Stimulated activated CD4-positive, alpha-beta T cell treated with anti-CD3 and anti-CD28 coated beads, Interleukin-12 subunit alpha, Interleukin-12 subunit beta, amount 100 ng/mL, for 48 hours (primary cell): ENCODE results near the gene NFATC4.
"Not testable (repeated sequence)": the region's sequence is repeated elsewhere in the genome, so short reads cannot be mapped to it uniquely, and the experiment has no call there.

Source experiments
- DNase-seq, 3 donors: peaks; one replicate each; pipeline ENCODE4 v3.0.0-alpha.2; 2020; ENCODE audit warnings: low read depth in 2 of 3, low spot score in 1 of 3

Gene NFATC4

DNA sequence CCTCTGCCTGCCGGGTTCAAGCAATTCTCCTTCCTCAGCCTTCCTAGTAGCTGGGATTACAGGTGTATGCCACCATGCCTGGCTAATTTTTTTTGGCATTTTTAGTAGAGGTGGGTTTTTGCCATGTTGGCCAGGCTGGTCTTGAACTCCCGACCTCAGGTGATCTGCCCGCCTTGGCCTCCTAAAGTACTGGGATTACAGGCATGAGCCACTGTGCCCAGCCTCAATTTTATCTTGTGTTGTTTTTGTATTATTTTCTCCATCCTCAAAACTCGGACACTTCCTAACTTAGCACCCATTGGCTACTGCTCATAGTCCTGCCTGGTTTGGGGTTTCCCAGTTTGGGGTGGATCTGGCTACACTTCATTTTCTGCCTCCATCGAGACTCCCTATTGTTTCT is 19.6 kb downstream of the NFATC4 start:
- DNase-seq: not testable (repeated sequence)

- no peak for DNase-seq
These were observed 20.6 kb downstream of the NFATC4 start for GRCh38 chr14:24388474-24389179.

- no peak for DNase-seq
These were observed 21.4 kb downstream of the NFATC4 start for GRCh38 chr14:24389226-24389848.

- no peak for DNase-seq
These were observed 22.9 kb downstream of the NFATC4 start for GRCh38 chr14:24390701-24391468.

- DNase-seq: no peak
These were observed 24.5 kb downstream of the NFATC4 start for GRCh38 chr14:24392325-24393091.

- DNase-seq: no peak
These were observed 26.3 kb downstream of the NFATC4 start for GRCh38 chr14:24394275-24394674.

GRCh38 chr14:24395609-24396582 is 27.9 kb downstream of the NFATC4 start:
- no peak for DNase-seq

DNA sequence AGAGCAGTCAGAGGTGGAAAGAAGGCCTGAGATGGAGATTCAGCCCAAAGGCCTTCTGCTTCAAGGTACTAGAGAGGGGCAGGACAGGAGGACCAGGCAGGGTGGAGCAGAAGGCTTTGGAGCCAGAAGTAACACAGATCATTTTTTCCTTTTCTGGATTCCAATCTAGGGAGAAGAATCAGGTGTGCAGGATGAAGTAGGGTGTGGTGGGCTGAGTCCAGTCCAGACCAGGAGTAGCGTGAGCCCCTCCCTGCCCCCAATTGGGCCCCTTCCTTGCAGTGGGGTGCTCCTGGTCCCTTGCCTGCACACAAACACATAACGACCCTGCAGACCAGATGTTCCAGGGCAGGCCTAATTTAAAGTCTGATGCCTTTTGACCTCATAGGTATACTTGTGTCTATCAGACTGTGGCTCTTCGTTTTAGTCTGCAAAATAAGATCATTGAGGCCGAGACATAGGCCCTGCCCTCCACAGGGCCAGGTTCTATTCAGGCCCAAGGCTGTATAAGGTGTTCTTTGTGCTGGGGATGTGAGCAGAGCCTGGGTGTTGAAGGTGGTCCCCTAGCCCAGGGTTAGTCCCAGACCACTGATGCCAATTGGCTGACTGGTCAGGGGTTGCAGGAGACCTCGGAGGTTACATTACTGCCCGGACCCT is 29.8 kb downstream of the NFATC4 start:
- DNase-seq: no peak

DNA sequence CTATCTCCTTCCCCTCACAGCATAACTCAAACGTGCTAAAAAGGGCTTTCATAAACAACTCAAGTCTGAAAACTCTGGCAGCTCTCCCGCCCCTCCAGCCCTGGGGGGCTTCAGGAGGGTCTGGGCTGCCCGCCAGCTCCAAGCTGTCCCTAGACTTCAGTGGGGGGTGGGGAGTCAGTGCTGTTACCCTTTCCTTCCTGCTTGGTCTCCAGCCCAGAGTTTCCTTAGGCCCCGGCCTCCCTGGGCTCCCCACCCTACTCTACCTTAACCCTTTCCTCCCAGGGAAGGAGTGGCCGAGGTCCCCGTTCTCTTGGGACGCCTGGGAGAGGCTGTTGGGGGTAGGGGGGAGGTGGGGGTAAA is 30.3 kb downstream of the NFATC4 start:
- no peak for DNase-seq

DNA sequence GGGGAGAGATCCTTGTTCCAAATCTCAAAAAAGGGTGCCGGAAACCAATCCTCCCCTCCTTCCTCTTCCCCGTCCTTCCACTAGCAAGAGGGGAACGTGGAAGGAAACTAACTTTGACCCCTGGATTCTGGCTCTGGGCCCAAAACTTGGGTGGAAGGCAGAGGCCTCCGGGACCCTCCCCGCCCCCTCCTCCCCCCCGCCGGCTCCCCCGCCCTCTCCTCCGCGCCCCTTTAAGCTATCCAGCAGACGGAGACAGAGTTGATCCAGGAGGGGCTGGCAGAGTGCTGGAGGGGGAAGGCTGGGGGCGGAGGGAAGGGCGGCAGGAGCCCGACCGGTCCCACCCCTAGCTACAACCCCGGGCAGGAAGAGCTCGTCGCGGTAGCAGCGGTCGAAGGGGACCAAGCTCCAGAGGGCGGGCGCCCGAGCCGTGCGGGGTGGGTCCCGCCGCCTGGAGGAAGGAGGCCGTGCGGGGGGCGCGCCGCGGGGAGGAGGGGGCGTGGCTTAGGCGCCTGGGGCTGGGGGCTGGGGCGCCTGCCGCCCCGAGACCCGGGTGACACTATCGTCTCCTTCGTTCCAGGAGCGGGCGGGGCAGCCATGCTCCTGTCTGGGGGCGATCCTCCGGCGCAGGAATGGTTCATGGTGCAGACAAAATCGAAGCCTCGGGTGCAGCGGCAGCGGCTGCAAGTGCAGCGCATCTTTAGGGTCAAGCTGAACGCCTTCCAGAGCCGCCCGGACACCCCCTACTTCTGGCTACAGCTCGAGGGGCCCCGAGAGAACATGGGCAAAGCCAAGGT is 30.9 kb downstream of the NFATC4 start, which contains the start of gene NYNRIN:
TSS of gene NYNRIN (plus strand) at position 351 of the 794 bp plus-strand sequence. CDS start at position 595, 244 bp downstream.
- no peak for DNase-seq

- no peak for DNase-seq
These were observed 31.5 kb downstream of the NFATC4 start for GRCh38 chr14:24399447-24399822.

GRCh38 chr14:24399999-24400718 is 32.2 kb downstream of the NFATC4 start:
- no peak for DNase-seq

- DNase-seq: no peak
These were observed 34.1 kb downstream of the NFATC4 start for GRCh38 chr14:24401810-24402702.

DNA sequence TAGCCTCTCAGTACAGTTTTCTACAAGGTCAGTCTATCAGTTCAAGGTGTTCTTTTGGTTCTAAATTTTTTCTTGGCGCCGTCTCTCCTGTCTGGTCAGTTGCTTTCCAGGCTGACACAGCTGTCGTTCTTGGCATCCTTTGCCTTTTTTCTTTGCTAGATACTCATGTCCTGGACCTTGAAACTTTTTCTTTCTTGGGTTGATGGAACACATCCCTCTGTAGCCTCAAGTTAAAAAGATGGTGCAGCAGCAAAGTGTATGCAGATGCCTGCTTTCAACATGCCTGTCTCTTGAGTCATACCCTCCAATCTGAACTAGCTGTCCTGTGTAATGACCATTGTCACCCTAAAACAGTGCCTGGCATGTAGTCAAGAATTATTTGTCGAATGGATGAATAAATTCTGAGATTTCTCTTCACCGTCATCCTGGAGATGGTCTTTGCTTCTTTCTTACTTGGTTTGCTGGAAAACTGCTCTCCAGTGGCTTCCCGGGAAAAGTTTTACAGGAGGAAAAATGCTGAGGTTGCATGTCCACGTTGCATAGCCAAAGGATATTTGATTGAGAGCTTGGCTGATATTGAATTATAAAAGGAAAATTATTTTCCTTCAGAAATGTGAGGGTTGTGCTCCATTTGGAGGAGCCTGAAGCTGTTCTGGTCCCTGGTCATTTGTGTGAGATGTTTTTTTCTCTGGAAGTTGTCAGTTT is 35.5 kb downstream of the NFATC4 start:
- no peak for DNase-seq

DNA sequence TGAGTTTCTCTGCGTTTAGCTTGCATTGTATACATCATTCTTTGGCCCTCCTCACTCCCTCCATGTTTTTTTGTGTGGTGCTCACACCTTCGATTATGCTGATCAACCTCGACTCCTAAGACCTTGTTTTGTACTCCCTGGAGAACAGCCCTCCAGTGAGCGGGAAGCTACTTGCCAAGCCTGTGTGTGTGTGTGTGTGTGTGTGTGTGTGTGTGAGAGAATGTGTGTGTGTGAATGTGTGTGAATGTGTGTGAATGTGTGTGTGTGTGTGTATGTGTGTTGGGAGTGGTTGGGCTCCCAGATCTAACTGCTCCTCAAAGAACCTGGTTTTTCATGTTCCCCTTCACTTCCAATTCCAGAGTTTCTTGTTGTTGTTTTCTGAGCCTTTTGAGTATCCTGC is 36.8 kb downstream of the NFATC4 start:
- no peak for DNase-seq

GRCh38 chr14:24406416-24406815 is 38.4 kb downstream of the NFATC4 start:
- DNase-seq: no peak
